Liver (tissue), 9 donors: Measurements from ENCODE around the gene CRACDL. TPM values are rescaled to one million over a fixed set of nuclear protein-coding genes. Genes with fewer than 3 reads are reported as not detected.

Experiments used
- DNase-seq: peaks from one replicate; pipeline ENCODE4 v3.0.0-alpha.2; 2017; ENCODE audit warnings: low spot score
- H3K27ac ChIP-seq, 2 donors: one replicate each; pipeline ENCODE4 v1.7.0; 2013; ENCODE audit warnings: inconsistent platforms in 2 of 2, low read length in 2 of 2, control low read depth in 1 of 2, low read depth in 1 of 2, mild to moderate bottlenecking in 1 of 2
- H3K27me3 ChIP-seq, 4 donors: one replicate each; pipeline versions ENCODE4 v1.6.1 to v1.7.0; 2013; ENCODE audit warnings: low read length in 3 of 4, inconsistent platforms in 1 of 4, mild to moderate bottlenecking in 1 of 4, moderate library complexity in 1 of 4; ENCODE audit not compliant: control insufficient read depth in 4 of 4, insufficient read depth in 4 of 4
- H3K36me3 ChIP-seq, 4 donors: one replicate each; pipeline versions ENCODE4 v1.6.1 to v1.7.0; 2013; ENCODE audit warnings: low read length in 3 of 4, mild to moderate bottlenecking in 3 of 4, low read depth in 1 of 4, moderate library complexity in 1 of 4; ENCODE audit not compliant: control insufficient read depth in 4 of 4, insufficient read depth in 3 of 4
- H3K4me1 ChIP-seq, 4 donors: one replicate each; pipeline versions ENCODE4 v1.6.1 to v1.7.0; 2013; ENCODE audit warnings: low read length in 3 of 4, mild to moderate bottlenecking in 3 of 4, moderate library complexity in 1 of 4; ENCODE audit not compliant: control insufficient read depth in 4 of 4, insufficient read depth in 4 of 4
- H3K4me3 ChIP-seq, 3 donors: one replicate each; pipeline versions ENCODE4 v1.6.1 to v1.7.0; 2013; ENCODE audit warnings: low read length in 3 of 3, control low read depth in 1 of 3, low read depth in 1 of 3, mild to moderate bottlenecking in 1 of 3
- H3K9ac ChIP-seq, 2 donors: one replicate each; pipeline ENCODE4 v1.7.0; 2013; ENCODE audit warnings: low read length in 2 of 2, mild to moderate bottlenecking in 2 of 2, moderate library complexity in 2 of 2, control low read depth in 1 of 2, low read depth in 1 of 2
- H3K9me3 ChIP-seq, 4 donors: one replicate each; pipeline versions ENCODE4 v1.6.1 to v1.7.0; 2013; ENCODE audit warnings: low read length in 3 of 4; ENCODE audit not compliant: control insufficient read depth in 4 of 4
- EGR1 ChIP-seq, 2 donors: IDR thresholded peaks; 2 replicates each; pipeline ENCODE4 v1.6.1; 2016 to 2018; ENCODE audit warnings: antibody characterized with exemption in 2 of 2, low read depth in 2 of 2
- FOXA1 ChIP-seq: IDR thresholded peaks from 2 replicates; pipeline ENCODE4 v1.6.1; 2016; ENCODE audit warnings: antibody characterized with exemption
- FOXA2 ChIP-seq: IDR thresholded peaks from 2 replicates; pipeline ENCODE4 v1.6.1; 2016; ENCODE audit warnings: antibody characterized with exemption
- GABPA ChIP-seq, 2 donors: IDR thresholded peaks in 1 of 2; conservative IDR thresholded peaks in 1 of 2; 2 replicates each; pipeline ENCODE4 v1.6.1; 2016; ENCODE audit warnings: antibody characterized with exemption in 2 of 2, mild to moderate bottlenecking in 1 of 2, moderate library complexity in 1 of 2
- HNF4A ChIP-seq, 2 donors: conservative IDR thresholded peaks; 2 replicates each; pipeline ENCODE4 v1.6.1; 2016; ENCODE audit warnings: antibody characterized with exemption in 2 of 2, mild to moderate bottlenecking in 2 of 2
- HNF4G ChIP-seq: IDR thresholded peaks from 2 replicates; pipeline ENCODE4 v1.6.1; 2016; ENCODE audit warnings: antibody characterized with exemption
- JUND ChIP-seq, 2 donors: IDR thresholded peaks; 2 replicates each; pipeline ENCODE4 v1.6.1; 2016; ENCODE audit warnings: antibody characterized with exemption in 2 of 2
- NR2F2 ChIP-seq: IDR thresholded peaks from 2 replicates; pipeline ENCODE4 v1.6.1; 2016; ENCODE audit warnings: antibody characterized with exemption
- RAD21 ChIP-seq, 2 donors: IDR thresholded peaks; 2 replicates each; pipeline ENCODE4 v1.6.1; 2016; ENCODE audit warnings: antibody characterized with exemption in 2 of 2, mild to moderate bottlenecking in 2 of 2
- RXRA ChIP-seq, 2 donors: IDR thresholded peaks; 2 replicates each; pipeline ENCODE4 v1.6.1; 2017 to 2018; ENCODE audit warnings: antibody characterized with exemption in 2 of 2, mild to moderate bottlenecking in 1 of 2
- SP1 ChIP-seq: IDR thresholded peaks from 2 replicates; pipeline ENCODE4 v1.6.1; 2018; ENCODE audit warnings: antibody characterized with exemption, mild to moderate bottlenecking
- TAF1 ChIP-seq: conservative IDR thresholded peaks from 2 replicates; pipeline ENCODE4 v1.6.1; 2016; ENCODE audit warnings: antibody characterized with exemption, mild to moderate bottlenecking
- YY1 ChIP-seq: IDR thresholded peaks from 2 replicates; pipeline ENCODE4 v1.6.1; 2016; ENCODE audit warnings: antibody characterized with exemption, mild to moderate bottlenecking
- WGBS: extraction: QIAGEN DNeasy Blood & Tissue Kit; methylation state at CpG from one replicate; pipeline ENCODE4 v1.1.7; 2013; 5-methylcytosine and 5-hydroxymethylcytosine counted together
- polyA plus RNA-seq, 2 donors: library from polyadenylated mRNA; stranded (reverse) in 1 of 2; unstranded in 1 of 2; fragments of 200-250 nt in 1 of 2; fragments of >200 nt in 1 of 2; fragmentation: Nextera tagmentation in 1 of 2; extraction: Ambion mirVana in 1 of 2; gene quantifications; one replicate each; pipeline versions ENCODE4 v1.2.1 to v1.2.3, GENCODE V29; 2013 to 2015
- total RNA-seq, 2 donors: library from RNA; depleted of rRNA; stranded (reverse); fragments of >200 nt; gene quantifications; one replicate each; pipeline ENCODE4 v1.2.3, GENCODE V29; 2014
- TF ChIP-seq, protein P1 (sequence below): IDR thresholded peaks from 2 replicates; pipeline ENCODE4 v1.6.1; 2016; ENCODE audit warnings: antibody characterized with exemption
- TF ChIP-seq, protein P2 (sequence below): IDR thresholded peaks from 2 replicates; pipeline ENCODE4 v1.6.1; 2016; ENCODE audit warnings: antibody characterized with exemption
- TF ChIP-seq, protein P3 (sequence below): fragments of 150-350 bp; IDR thresholded peaks from 2 replicates; pipeline ENCODE4 v1.5.1; 2017; ENCODE audit warnings: improper control_type of control experiment, low read depth, low read length; ENCODE audit not compliant: missing input control
- TF ChIP-seq, protein P4 (sequence below): IDR thresholded peaks from 2 replicates; pipeline ENCODE4 v1.6.1; 2016; ENCODE audit warnings: antibody characterized with exemption, mild to moderate bottlenecking
- TF ChIP-seq, protein P5 (sequence below): IDR thresholded peaks from 2 replicates; pipeline ENCODE4 v1.6.1; 2016; ENCODE audit warnings: antibody characterized with exemption
- donor health status: healthy.
- donor health status: healthy.
- donor health status: healthy.
- donor health status: healthy.
- donor health status: healthy.

The CRACDL gene
- total and polyA plus RNA-seq, 4 donors = 0.13 to 0.46 (median 0.29) TPM

DNA sequence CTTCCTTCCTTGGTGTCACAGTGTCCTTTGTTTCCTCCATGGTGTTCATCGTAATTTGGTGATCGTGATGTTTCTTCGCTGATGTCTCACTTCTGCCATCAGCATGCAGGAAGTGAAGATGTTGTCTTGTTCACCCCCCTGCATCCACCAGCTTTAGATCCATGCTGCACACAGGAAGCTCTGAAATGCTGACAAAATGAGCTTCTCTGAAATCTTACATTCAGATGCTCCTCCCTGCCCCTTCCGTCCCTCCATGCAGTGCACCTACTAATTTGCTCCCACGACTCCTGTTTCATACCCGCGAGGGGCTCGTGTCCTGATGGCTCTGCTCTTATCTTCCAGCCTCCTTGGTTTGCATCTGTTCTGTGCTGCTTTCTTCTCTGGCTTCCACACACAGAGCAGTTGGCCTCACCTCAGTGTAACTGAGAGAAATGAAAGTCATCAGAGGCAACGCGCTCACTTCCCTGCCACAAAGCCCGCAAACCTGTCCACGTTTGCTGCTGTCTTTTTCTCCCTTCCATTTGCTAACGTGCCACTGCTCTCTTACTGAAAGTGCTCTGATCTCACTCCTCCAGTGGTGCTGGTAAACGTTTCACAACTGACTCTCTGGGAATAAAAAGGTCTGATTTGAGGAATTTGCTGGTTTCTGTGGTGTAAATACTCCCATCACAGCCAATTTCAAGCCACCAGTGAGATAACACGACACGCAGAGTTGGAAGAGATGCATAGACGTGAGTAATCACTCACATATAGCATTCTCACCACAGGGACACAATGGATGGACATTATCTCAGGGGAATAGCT lies 164.1 kb downstream of the CRACDL start:
- TF ChIP-seq JUND (IDR thresholded peaks at IDR 0.05) (no peak), TAF1 (no peak), HNF4G (no peak), HNF4A (conservative IDR thresholded peaks at IDR 0.05) (no peak), RXRA (IDR thresholded peaks at IDR 0.05) (no peak), FOXA2 (no peak), SP1 (no peak)
- TF ChIP-seq, protein P1, sequence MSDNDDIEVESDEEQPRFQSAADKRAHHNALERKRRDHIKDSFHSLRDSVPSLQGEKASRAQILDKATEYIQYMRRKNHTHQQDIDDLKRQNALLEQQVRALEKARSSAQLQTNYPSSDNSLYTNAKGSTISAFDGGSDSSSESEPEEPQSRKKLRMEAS = no peak
- Histone ChIP-seq H3K27ac (peak overlapping the region in 1 of 2 donors; percentile 36), H3K9me3 (no peaks in the 10 kb centered on the region), H3K36me3 (no peaks in the 10 kb centered on the region), H3K27me3 (no peaks in the 10 kb centered on the region), H3K4me1 (peaks cover 0 to 2% (median 0%) of the 10 kb centered on the region in 4 donors), H3K9ac (peak overlapping the region in 1 of 2 donors; percentile 18), H3K4me3 (no peak overlapping the region)
- DNase-seq = no peak
- WGBS = 61% methylated on average over 17 of the region's 17 CpGs

DNA sequence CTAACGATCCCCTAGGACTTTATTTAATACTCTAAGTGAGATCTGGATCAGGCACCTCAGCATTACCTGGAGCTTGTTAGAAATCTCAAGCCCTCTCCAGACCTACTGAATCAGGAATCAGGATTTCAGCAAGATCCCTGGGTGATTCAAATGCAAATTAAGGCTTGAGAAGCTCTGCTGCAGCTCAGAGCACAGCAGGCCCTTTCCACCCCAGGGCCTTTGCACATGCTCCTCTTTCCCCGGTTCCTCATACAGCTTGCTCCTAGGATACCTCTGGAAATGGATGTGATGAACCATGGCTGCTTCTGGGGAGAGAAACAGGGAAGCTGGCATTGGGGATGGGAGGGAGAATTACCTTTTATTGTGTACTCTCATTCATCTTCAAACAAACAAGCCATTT lies 164.8 kb downstream of the CRACDL start:
- Histone ChIP-seq H3K4me3 (no peak overlapping the region), H3K36me3 (no peaks in the 10 kb centered on the region), H3K9ac (no peak overlapping the region), H3K27ac (peak overlapping the region in 1 of 2 donors; percentile 7), H3K9me3 (no peaks in the 10 kb centered on the region), H3K27me3 (no peaks in the 10 kb centered on the region), H3K4me1 (peaks cover 0 to 2% (median 0%) of the 10 kb centered on the region in 4 donors)
- no peak for DNase-seq
- no peak for TF ChIP-seq EGR1 (IDR thresholded peaks at IDR 0.05; ENCODE audit: low read depth in 2 of 2)
- no peak for TF ChIP-seq HNF4A (conservative IDR thresholded peaks at IDR 0.05)
- no peak for TF ChIP-seq JUND (IDR thresholded peaks at IDR 0.05)
- TF ChIP-seq FOXA2 = no peak
- TF ChIP-seq SP1 = no peak
- TF ChIP-seq, protein P2, sequence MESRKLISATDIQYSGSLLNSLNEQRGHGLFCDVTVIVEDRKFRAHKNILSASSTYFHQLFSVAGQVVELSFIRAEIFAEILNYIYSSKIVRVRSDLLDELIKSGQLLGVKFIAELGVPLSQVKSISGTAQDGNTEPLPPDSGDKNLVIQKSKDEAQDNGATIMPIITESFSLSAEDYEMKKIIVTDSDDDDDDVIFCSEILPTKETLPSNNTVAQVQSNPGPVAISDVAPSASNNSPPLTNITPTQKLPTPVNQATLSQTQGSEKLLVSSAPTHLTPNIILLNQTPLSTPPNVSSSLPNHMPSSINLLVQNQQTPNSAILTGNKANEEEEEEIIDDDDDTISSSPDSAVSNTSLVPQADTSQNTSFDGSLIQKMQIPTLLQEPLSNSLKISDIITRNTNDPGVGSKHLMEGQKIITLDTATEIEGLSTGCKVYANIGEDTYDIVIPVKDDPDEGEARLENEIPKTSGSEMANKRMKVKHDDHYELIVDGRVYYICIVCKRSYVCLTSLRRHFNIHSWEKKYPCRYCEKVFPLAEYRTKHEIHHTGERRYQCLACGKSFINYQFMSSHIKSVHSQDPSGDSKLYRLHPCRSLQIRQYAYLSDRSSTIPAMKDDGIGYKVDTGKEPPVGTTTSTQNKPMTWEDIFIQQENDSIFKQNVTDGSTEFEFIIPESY = no peak
- TF ChIP-seq, protein P3, sequence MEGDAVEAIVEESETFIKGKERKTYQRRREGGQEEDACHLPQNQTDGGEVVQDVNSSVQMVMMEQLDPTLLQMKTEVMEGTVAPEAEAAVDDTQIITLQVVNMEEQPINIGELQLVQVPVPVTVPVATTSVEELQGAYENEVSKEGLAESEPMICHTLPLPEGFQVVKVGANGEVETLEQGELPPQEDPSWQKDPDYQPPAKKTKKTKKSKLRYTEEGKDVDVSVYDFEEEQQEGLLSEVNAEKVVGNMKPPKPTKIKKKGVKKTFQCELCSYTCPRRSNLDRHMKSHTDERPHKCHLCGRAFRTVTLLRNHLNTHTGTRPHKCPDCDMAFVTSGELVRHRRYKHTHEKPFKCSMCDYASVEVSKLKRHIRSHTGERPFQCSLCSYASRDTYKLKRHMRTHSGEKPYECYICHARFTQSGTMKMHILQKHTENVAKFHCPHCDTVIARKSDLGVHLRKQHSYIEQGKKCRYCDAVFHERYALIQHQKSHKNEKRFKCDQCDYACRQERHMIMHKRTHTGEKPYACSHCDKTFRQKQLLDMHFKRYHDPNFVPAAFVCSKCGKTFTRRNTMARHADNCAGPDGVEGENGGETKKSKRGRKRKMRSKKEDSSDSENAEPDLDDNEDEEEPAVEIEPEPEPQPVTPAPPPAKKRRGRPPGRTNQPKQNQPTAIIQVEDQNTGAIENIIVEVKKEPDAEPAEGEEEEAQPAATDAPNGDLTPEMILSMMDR = no peak
- TF ChIP-seq TAF1 = no peak
- no peak for TF ChIP-seq RXRA (IDR thresholded peaks at IDR 0.05)
- no peak for TF ChIP-seq GABPA (IDR thresholded peaks at IDR 0.05 in 1 of 2, conservative IDR thresholded peaks at IDR 0.05 in 1 of 2)
- TF ChIP-seq YY1 = no peak
- TF ChIP-seq, protein P4, sequence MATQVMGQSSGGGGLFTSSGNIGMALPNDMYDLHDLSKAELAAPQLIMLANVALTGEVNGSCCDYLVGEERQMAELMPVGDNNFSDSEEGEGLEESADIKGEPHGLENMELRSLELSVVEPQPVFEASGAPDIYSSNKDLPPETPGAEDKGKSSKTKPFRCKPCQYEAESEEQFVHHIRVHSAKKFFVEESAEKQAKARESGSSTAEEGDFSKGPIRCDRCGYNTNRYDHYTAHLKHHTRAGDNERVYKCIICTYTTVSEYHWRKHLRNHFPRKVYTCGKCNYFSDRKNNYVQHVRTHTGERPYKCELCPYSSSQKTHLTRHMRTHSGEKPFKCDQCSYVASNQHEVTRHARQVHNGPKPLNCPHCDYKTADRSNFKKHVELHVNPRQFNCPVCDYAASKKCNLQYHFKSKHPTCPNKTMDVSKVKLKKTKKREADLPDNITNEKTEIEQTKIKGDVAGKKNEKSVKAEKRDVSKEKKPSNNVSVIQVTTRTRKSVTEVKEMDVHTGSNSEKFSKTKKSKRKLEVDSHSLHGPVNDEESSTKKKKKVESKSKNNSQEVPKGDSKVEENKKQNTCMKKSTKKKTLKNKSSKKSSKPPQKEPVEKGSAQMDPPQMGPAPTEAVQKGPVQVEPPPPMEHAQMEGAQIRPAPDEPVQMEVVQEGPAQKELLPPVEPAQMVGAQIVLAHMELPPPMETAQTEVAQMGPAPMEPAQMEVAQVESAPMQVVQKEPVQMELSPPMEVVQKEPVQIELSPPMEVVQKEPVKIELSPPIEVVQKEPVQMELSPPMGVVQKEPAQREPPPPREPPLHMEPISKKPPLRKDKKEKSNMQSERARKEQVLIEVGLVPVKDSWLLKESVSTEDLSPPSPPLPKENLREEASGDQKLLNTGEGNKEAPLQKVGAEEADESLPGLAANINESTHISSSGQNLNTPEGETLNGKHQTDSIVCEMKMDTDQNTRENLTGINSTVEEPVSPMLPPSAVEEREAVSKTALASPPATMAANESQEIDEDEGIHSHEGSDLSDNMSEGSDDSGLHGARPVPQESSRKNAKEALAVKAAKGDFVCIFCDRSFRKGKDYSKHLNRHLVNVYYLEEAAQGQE = no peak
- TF ChIP-seq RAD21 (IDR thresholded peaks at IDR 0.05) = no peak
- TF ChIP-seq, protein P1 = no peak
- TF ChIP-seq FOXA1 = no peak
- no peak for TF ChIP-seq NR2F2
- TF ChIP-seq, protein P5, sequence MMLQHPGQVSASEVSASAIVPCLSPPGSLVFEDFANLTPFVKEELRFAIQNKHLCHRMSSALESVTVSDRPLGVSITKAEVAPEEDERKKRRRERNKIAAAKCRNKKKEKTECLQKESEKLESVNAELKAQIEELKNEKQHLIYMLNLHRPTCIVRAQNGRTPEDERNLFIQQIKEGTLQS = no peak
- TF ChIP-seq HNF4G = no peak
- 92% methylated on average over 2 of the region's 2 CpGs for WGBS
